NCI-H2196 (cell line): ENCODE measurements around the gene NLRP10.
"Not testable (repeated sequence)": the region's sequence is repeated elsewhere in the genome, so short reads cannot be mapped to it uniquely, and the experiment has no call there.

Experiments
- DNase-seq: peaks from one replicate; lab custom pipeline; 2025; ENCODE audit not compliant: unreplicated experiment; lab: John Stamatoyannopoulos, UW

NLRP10 gene

GRCh38 chr11:7965386-7965785 is at the start of gene NLRP10:
Gene NLRP10 (minus strand): TSS chr11:7965447. CDS start chr11:7963495, 1,952 bp downstream.
- DNase-seq: no peak

GRCh38 chr11:8013833-8014232 is 48.6 kb upstream of the NLRP10 start:
- no peak for DNase-seq

DNA sequence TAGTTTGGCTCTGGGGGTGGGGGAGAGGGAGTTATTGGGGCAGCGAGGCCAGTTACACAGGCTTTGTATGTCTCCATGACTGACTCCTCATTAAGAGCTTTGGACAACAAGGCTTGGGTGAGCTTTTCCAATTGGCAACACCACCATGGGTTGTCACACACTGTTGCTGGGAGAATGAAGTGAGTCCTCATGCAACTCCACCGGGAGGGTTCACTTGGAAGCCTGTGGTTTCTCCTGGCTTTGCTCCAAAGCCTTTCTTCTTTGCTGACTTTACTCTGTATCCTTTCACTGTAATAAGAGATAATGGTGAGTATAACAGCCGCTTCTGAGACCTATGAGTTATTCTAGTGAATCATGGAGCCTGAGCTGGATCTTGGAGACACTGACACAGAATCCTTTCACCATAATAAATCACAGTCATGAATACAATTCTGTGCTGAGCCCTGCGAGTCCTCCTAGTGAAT is 46.8 kb upstream of the NLRP10 start:
- no peak for DNase-seq

- no peak for DNase-seq
Observed at GRCh38 chr11:8011371-8011770, 46.1 kb upstream of the NLRP10 start.

DNA sequence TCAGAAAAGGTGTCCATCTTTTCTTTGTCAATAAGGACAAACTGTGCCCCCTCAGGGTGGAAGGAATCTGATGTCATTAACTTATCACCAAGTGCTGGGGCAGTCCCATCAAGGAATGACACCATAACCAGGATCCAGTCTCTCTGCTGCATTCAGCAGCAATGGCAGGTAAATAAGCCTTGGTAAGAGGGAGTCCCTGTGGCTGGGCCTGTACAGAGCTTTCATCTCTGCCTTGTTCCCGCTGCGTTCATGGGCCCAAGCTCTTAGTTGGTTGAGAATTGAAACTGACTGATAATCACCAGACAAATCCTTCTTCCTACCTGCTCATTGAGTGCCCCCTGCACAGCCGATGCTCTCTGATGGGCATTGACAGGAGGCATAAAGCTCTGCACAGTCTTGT is 44.6 kb upstream of the NLRP10 start:
- DNase-seq: no peak

GRCh38 chr11:8008212-8008611 is 43.0 kb upstream of the NLRP10 start:
- DNase-seq: no peak

- peak; percentile 69 for DNase-seq
Observed at GRCh38 chr11:8006349-8006977, 41.2 kb upstream of the NLRP10 start.

DNA sequence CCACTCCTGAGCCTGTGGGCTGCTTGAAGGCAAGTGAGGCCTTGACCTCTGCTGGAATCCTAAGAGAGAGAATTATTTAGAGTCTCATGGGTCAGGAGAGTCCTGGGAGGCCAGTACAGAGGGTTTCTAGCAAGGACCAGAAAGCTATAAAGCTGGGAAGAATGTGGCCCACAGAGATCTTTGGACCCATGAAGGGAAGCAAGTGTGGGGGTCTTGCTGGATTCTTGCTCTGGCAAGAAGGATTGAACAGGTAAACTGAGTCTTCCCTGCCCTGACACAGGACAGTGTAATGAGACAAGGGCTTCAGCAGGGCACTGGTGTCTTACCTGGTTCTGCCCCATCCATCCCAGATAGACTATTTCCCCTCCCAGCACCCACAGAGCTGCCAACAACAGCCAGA is 40.3 kb upstream of the NLRP10 start:
- no peak for DNase-seq

- no peak for DNase-seq
Observed at GRCh38 chr11:8004008-8004407, 38.8 kb upstream of the NLRP10 start.

GRCh38 chr11:8003187-8003586 is 37.9 kb upstream of the NLRP10 start:
- no peak for DNase-seq

DNA sequence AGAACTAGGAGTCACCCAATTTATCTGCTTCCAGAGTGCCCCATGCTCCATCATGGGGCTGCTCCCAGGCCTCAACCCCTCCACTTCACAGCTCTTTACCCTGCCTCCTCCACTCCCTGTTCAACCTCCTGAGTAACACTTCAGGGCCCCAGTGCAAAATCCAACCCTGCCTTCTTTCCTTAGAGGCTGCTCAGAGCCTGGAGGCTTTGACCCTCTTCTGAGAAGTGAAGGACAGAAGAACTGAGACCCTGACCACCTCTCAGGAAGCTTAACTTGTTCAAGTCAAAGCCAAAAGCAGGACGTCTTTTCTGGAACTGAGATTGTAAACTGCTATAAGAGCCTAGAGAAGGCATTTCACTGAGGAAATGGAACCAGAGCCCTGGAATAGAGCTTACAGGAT is 37.4 kb upstream of the NLRP10 start:
- DNase-seq: no peak

DNA sequence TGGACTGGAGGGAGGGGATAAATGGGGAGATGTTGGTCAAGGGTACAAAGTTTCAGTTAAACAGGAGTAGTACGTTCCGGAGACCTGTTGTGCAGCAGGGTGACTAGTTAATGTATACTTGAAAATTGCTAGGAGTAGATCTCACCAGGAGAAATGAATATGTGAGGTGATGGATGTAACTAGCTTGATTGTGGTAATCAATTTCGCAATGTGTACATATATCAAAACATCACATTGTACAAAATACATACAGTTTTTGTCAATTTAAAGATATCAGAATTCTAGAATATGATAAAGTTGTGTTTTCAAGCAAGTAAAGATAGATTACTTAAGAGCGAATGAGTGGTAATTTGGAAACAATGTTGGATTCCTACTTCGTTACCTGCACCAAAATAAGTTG is 35.1 kb upstream of the NLRP10 start:
- DNase-seq: no peak

DNA sequence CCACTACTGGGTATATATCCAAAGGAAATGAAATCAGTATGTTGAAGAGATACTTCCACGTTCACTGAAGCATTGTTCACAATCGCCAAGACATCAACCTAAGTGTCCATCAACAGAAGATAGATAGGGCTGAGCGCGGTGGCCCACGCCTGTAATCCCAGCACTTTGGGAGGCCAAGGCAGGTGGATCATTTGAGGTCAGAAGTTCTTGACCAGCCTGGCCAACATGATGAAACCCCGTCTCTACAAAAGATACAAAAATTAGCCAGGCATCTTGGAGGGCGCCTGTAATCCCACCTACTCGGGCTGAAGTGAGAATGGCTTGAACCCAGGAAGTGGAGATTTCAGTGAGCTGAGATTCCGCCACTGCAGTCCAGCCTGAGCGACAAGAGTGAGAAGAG is 34.5 kb upstream of the NLRP10 start:
- no peak for DNase-seq

DNA sequence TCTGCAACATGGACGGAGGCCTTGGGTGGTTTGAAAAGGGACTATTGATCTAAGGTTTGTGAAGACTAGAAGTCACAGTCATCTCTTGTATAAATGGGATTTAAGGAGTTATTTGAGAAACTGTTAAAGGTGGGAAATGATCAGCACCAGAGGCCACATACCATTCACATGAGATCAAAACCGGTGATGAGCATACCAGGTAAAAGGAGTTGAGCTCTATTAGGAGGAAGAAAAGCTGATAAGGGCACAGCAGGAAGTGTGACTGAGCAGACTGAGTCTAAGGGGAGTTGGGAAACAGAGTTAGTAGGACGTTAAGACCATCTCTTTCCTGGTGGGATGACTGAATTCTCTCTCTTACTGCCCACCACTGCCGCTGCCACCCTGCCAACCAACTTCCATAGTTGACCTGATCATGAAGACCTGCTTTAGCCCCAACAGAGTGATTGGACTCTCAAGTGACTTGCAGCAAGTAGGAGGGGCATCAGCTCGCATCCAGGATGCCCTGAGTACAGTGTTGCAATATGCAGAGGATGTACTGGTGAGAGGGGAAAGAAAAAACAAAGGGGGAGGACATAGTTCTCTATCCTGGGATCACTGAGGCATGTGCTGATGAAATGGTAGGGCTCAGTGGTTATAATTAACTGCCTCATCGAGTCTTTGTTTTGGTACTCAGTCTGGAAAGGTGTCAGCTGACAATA is 29.5 kb upstream of the NLRP10 start:
- DNase-seq: no peak

DNA sequence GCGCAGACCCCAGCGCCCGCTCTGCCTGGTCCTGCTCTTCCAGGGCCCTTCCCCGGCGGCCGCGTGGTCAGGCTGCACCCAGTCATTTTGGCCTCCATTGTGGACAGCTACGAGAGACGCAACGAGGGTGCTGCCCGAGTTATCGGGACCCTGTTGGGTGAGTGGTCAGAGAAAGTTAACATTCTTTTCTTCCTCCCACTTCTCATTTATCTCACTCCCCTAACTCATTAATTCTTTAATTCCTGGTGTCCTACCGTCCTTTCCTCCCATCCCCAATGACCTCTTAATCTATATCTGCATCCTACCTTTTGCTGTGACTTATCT is 22.3 kb upstream of the NLRP10 start:
- not testable (repeated sequence) for DNase-seq

DNA sequence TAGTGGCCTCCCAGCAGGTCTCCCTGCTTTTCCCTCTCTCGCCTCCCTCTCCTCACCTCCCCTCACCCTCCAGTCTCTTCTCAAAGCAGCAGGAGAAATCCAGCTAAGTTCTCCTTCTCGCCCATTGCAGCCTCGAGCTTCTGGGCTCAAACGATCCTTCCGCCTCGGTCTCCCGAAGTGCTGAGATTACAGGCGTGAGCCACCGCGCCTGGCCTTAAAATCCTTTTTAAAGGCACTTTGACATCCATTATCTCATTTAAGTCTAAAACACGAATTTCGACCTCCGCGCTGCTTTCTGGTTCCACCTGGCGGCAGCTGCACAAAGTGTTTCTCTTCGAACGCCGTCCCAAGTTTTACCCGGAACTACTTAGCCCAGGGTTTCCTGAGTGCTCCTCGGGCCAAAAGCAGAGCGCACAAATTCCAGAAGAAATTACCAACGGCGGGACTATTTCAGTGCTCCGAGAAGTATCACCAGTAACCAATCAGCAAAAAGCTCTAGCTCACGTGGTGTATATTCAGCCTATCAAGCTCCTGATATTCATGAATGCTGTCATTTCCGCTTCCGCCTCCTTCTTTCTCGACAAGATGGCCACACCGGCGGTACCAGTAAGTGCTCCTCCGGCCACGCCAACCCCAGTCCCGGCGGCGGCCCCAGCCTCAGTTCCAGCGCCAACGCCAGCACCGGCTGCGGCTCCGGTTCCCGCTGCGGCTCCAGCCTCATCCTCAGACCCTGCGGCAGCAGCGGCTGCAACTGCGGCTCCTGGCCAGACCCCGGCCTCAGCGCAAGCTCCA is 21.7 kb upstream of the NLRP10 start, which contains the start of gene EIF3F:
EIF3F (plus strand) TSS at position 570 of the 792 bp plus-strand sequence; CDS start at position 586, 16 bp downstream.
- DNase-seq: peak; percentile 98

DNA sequence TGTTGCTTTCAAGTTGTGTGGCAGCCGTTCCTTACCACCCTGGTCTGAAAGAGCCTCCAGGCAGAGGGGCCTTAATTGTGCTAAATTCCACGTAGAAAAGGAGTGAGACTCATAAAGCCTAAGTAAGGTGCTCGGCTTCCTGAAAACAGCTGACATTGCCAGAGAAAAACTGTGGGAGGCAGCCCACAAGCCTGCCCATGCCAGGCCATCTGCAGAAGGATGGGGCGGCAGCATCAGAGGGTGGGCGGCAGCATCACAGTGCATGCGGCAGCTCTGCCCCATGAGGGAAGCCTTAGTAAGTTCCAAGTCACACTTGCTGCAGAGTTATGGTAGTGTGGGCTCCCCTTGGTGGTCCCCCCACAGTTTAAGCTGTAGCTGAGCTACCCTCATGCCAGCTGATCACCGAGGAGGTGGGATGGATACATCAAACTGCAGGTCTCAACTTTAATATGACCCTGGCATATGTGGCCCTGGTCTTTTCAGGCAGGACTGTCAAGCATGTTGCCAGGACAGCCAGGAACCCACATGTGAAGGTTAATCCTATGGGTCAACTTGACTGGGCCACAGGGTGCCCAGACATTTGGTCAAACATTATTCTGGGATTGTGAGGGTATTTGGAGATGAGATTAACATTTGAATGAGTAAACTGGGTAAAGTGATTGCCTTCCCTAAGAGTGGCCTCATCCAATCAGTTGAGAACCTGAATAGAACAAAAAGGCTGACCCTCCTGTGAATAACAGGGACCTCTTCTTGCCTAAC is 18.8 kb upstream of the NLRP10 start:
- no peak for DNase-seq

DNA sequence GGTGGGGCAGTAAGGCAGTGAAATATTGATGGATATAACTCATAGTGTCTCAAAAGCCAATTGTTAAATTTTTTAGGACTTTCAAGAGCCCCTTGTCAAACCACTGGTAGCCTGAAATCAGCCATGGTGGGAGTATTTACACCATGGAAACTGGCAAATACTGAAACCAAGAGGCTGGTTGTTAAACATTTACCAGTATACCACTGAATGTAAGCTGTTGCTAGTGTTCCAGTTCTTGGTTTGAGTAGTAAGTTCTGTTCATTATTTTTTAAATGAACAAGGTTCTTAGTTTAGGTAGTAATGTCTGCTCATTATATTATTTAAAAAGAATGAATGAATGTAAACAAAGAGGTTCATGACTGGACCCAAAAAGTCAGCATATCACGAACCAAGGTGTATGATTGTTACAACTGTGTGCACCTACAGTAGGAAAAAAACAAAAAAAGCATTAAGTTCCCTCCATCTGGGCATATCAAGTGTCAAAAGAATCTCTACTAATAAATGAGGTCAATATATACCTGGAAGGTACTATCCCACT is 17.4 kb upstream of the NLRP10 start:
- DNase-seq: no peak

GRCh38 chr11:7981619-7982157 is 16.4 kb upstream of the NLRP10 start:
- DNase-seq: no peak

DNA sequence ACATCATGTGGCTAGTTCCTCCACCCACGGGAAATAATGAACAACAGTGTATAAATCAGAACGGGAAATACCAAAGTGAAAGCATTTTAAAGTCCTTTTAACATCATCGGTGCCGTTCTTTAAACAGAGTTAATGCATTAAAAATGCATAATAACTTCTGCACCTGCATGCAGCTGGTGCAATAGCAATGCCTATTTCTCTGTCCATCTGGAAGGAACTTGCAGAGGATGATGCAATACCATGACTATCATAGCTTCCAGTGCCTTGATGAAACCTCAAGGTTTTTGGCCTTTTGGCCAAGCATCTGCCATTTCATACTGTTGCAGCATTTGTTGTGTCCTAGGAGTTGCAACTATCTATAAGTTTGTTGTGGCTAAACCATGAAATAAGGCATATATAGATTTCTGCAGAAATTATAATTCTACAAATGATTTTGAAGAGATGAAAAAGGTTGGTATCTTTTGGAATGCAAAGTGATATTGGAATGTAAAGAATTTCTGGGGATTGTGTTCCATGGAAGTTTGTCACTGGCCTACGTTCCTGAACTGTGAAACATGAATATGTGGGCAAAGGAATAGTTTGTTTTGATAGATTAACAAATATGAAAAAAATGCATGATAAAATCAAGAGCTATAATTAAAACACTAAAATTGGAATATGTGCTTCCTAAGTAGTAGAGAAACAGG is 12.1 kb upstream of the NLRP10 start:
- no peak for DNase-seq
